CD4-positive, alpha-beta T cell treated with Interleukin-21 for 1 hour (primary cell): ENCODE results near the gene TOR1AIP2.
"Not testable (repeated sequence)": the region's sequence is repeated elsewhere in the genome, so short reads cannot be mapped to it uniquely, and the experiment has no call there.

Source experiments
- DNase-seq: peaks from one replicate; pipeline ENCODE4 v3.0.0-alpha.2; 2020

TOR1AIP2 gene

DNA sequence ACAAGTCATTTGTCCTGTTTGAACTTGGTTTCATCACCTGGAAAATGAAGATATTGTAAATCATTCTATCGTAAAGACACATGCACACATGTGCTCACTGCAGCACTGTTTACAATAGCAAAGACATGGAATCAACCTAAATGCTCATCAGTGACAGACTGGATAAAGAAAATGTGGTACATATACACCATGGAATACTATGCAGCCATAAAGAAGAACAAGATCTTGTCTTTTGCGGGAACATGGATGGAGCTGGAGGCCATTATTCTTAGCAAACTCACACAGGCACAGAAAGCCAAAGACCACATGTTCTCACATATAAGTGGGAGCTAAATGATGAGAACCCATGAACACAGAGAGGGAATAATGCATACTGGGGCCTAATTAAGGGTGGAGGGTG lies 73.2 kb downstream of the TOR1AIP2 start:
- not testable (repeated sequence) for DNase-seq

DNA sequence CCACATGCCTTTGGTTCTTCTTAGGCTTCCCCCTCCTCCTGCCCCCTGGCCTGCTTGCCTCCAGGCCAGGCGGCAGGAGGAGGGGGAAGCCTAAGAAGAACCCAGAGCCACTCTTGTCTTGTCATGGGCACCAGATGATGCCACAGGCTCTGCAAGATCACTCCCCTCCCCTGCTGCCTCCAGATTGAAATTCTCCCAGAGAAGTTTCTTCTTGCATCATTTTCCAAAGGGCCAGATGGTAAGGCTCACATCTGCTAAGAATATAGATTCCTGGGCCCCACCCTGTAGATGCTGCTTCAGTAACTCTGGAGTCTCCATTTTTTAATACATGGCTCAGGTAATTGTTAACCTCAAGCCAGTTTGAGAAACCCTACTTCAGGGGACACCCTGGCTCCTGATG lies 73.7 kb downstream of the TOR1AIP2 start:
- no peak for DNase-seq

DNA sequence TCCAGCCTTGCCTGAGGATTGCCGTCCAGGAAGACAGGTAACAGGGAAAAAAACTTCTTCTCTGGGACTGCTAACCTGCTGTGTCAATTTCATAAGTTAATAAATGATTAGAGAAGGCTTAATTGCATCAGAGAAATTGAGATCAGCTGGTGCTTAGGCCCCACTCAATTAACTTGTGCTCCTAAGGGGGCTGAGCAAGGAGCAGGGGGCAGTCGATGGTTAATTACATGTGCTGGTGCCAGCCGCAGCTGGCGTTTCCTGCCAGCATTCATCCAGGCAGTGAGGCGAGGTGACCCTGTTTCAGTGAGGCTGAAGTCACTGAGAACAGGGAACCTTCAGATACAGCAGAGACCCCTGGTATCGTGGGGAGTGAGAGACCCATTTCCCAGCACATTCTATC lies 74.5 kb downstream of the TOR1AIP2 start:
- no peak for DNase-seq

DNA sequence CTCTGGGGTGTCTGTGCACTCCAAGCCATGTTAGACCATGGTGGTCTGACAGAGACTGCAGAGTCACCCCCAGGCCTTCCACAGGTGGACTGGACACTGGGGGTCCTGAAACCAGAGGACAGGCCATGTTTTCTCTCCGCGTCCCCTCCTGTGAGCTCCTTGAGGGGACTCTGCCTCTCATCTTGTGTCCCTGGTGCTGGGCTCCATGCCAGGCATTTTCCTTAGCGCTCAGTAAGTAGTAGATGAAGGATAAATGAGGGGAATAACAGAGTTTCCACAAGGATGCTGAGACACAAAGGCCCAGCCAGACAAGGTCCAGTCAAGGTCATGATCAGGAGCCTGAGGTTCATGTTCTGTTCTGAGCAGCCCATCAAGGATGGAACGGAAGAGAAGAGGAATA lies 77.1 kb downstream of the TOR1AIP2 start:
- no peak for DNase-seq

DNA sequence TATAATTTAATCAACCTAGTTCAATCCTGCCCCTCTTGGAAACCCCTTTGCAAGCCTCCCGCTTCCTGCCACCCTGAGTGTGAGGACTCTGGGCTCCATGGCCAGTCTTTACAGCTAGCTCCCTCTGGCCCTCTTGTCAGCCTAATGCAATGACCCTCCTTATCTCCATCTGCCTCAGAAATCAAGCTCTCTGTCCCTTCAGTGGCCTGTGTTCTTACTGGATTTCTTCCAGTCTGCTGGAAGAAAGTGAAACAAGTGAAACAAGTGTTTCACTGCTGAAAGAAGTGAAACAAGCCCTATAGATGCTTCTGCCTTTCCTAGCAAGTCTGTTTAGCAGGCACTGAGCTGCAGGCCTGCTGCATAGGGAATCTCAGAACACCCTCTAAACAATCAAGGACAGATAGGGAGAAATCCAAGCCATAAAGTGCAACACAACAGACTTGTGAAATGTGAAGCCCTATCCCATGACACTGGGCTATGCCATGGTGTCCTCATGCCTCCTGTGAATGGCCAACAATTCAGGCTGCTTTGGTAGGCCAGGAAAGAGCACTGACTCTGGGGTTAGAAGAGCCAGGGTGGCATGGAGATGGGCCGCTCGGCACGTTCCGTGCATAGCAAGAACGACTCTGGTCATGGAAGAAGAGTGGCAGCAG lies 78.6 kb downstream of the TOR1AIP2 start:
- DNase-seq: no peak

DNA sequence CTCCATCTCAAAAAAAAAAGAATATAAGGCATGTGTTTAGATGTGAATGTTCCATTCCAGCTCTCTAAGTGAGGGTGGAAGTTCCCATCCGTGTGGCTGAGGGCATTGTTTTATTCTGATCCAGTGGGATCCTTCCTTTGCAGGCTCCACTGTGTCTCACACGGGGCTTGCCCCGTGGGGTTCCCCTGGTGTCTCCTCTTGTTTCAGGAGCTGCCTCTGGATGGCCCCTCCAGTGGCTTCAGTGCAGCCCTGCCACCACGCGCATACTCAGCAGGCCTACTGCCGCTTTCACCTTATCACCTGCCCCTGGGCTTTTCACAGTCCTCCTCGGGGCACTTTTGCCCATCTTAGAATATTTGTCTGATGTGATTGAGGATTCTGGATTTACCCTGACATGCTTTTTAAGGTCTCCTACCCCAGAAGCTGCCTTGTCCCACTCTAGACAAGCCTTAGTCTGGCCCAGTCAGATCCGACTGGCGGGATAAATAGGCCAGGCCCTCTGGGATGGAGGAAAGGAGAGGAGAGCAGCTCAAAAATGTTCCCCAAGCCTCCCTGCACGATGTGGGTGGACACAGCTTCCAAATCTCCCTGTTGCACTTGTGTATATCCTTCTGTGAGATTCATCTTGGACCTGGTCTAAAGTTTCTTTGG lies 79.3 kb downstream of the TOR1AIP2 start:
- no peak for DNase-seq

DNA sequence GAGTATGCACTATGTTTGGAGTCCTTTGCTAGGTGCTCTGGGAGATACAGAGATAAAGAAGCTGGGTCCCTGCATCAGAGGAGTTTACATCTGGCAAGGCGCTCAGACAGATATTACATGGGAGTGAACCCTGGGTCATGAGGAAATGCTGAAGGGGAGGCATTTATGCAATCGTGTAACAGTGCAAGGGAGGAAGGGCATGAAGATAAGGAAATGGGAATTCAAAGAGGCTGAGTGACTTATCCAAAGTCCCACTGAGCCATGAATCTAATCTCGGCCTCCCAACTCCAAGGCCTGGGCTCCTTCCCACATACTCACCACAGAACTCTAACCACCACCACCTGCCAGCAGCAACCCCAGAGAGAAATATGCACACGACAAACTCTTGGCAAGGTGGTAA lies 82.9 kb downstream of the TOR1AIP2 start:
- no peak for DNase-seq

DNA sequence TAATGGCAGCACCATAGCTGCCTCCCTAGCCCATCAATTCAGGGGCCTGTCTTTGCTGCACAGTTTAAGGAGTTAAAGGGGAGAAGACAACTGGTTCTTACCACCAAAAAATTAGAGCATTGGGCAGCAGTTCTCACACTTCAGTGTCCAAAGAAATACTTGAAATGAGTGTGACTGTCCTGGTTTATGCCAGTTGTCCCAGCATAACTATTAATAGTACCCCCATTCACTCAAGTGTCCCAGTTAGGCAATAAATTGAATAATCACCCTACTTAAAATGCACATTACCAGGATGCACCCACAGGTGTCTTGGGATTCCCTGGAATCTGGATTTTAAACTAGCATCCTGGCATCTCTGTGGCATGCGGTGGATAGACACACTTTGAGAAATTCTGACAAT lies 83.5 kb downstream of the TOR1AIP2 start:
- no peak for DNase-seq

DNA sequence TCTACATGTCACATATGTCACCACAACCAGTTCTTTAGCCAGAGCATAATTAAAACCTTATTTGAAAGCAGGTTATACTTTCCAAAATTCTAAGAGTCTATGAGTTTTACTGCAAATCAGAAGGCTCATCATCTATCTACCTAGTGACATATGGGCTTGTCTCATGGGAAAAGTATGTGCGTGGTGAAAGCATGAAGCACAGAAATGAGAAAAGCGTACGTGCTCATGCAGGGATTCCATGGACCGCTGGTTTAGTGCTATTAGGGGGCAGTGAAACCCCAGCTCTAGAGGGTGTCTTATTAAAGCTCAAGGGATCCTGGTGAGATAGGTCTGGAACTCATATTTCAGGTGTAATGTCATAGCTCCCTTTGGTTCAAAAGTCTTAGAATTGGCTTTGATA lies 84.3 kb downstream of the TOR1AIP2 start:
- DNase-seq: no peak
